Measurements from ENCODE around the gene C1GALT1C1L.

DNA sequence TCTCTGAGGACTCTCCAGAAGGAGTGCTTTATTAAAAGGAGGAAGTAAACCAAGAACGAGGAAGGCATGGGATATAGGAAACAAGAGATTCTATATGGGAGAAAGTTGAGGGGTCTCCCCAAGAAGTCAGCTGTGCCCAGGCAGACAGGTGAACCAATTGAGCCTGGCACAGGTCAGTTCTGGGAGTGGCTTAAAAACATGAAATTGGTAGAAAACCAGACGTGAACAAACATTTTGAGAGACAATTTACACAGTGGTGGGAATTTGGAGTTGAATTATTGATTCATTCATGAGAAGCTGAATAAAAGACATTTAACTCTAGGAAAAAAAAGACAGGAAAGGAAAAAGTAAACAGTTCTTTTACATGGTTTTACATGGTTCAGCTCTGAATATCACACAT, 22.7 kb downstream of the C1GALT1C1L start:
- no peak for TF ChIP-seq EP300 (conservative IDR thresholded peaks at IDR 0.05; ENCODE audit: poor library complexity, severe bottlenecking)
- TF ChIP-seq CTCF (IDR thresholded peaks at IDR 0.05; ENCODE audit: poor library complexity, severe bottlenecking): no peak
- TF ChIP-seq POLR2AphosphoS5 (IDR thresholded peaks at IDR 0.05): no peak
- no peak for TF ChIP-seq EZH2 (IDR thresholded peaks at IDR 0.05; ENCODE audit: borderline replicate concordance, insufficient read depth, low read length, poor library complexity, severe bottlenecking)
- TF ChIP-seq TAF1 (IDR thresholded peaks at IDR 0.05; ENCODE audit: low read depth): no peak
- TF ChIP-seq RAD21 (conservative IDR thresholded peaks at IDR 0.05): no peak
